Common myeloid progenitor, CD34-positive (primary cell): ENCODE results near the gene C1orf21.

Experiments
- CTCF ChIA-PET: fragments of 350-600 bp; sonication (Branson Sonifier 250); formaldehyde crosslinking; loops from one replicate; lab custom pipeline; 2021; ENCODE audit warnings: antibody characterized with exemption; lab: Charles Lee
- POLR2A ChIA-PET: fragments of 350-600 bp; sonication (Branson Sonifier 250); formaldehyde crosslinking; loops from one replicate; lab custom pipeline; 2021; ENCODE audit warnings: antibody characterized with exemption; lab: Charles Lee
- DNase-seq, 3 donors: peaks; one replicate each; pipeline versions ENCODE4 v3.0.0 to v3.0.0-alpha.2; 2013
- H3K27ac ChIP-seq, 2 experiments: 1 replicate in 1 of 2; 2 replicates in 1 of 2; pipeline ENCODE4 v1.7.0; 2013; ENCODE audit warnings: inconsistent platforms in 2 of 2, low read length in 2 of 2, mild to moderate bottlenecking in 2 of 2, low read depth in 1 of 2, moderate library complexity in 1 of 2; ENCODE audit not compliant: severe bottlenecking in 2 of 2, insufficient read depth in 1 of 2, poor library complexity in 1 of 2
- H3K27me3 ChIP-seq, 5 experiments: replicated peaks in 2 of 5; 1 replicate in 3 of 5; 2 replicates in 2 of 5; pipeline versions ENCODE4 v1.6.1 to v1.7.0; 2013; ENCODE audit warnings: low read length in 4 of 5, mild to moderate bottlenecking in 2 of 5, moderate library complexity in 2 of 5, inconsistent platforms in 1 of 5; ENCODE audit not compliant: insufficient read depth in 5 of 5, control insufficient read depth in 4 of 5
- H3K36me3 ChIP-seq, 4 experiments: 1 replicate in 2 of 4; 2 replicates in 2 of 4; pipeline versions ENCODE4 v1.6.1 to v1.7.0; 2013; ENCODE audit warnings: low read length in 3 of 4, control low read depth in 1 of 4, mild to moderate bottlenecking in 1 of 4; ENCODE audit not compliant: control insufficient read depth in 4 of 4, insufficient read depth in 4 of 4
- H3K4me1 ChIP-seq, 4 experiments: 1 replicate in 3 of 4; 2 replicates in 1 of 4; pipeline versions ENCODE4 v1.6.1 to v1.7.1; 2013; ENCODE audit warnings: low read length in 3 of 4, mild to moderate bottlenecking in 3 of 4, control low read depth in 1 of 4, inconsistent platforms in 1 of 4, moderate library complexity in 1 of 4; ENCODE audit not compliant: control insufficient read depth in 4 of 4, insufficient read depth in 4 of 4; ENCODE audit errors: control extremely low read depth in 1 of 4
- H3K4me3 ChIP-seq, 7 experiments: 1 replicate in 4 of 7; 2 replicates in 3 of 7; pipeline versions ENCODE4 v1.5.1 to v1.7.0; 2013; ENCODE audit warnings: mild to moderate bottlenecking in 7 of 7, low read length in 6 of 7, moderate library complexity in 6 of 7, inconsistent platforms in 2 of 7, low read depth in 2 of 7, control low read depth in 1 of 7; ENCODE audit not compliant: insufficient read depth in 4 of 7, control insufficient read depth in 1 of 7; ENCODE audit errors: extremely low read depth in 1 of 7
- H3K9me3 ChIP-seq, 5 experiments: 1 replicate in 4 of 5; 2 replicates in 1 of 5; pipeline versions ENCODE4 v1.6.1 to v1.7.1; 2013; ENCODE audit warnings: low read length in 4 of 5, mild to moderate bottlenecking in 2 of 5, inconsistent platforms in 1 of 5, low read depth in 1 of 5, moderate library complexity in 1 of 5; ENCODE audit not compliant: control insufficient read depth in 4 of 5, insufficient read depth in 2 of 5; ENCODE audit errors: control extremely low read depth in 1 of 5
- WGBS: methylation state at CpG from one replicate; pipeline ENCODE4 v1.1.5; 2013; ENCODE audit not compliant: insufficient coverage; 5-methylcytosine and 5-hydroxymethylcytosine counted together

C1orf21 gene

DNA sequence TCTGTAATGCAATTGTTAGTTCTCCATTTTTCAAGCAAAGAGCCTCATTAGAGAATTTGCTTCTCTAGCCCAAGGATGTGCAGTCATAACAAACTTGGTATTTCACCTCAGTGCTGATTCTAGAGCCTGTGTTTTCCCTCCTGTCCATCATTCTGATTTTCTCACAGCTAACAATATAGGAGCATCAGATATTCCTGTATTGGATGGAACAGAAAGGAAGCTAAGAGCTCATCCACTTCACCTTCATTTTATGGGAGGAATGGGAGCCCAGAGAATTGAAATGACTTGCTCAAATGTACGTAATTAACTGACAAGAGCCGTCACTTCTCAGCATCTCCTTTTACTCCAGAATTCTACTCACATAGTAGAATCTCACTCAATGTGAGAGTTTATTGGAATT, 271.2 kb downstream of the C1orf21 start:
- ChIA-PET POLR2A (interaction anchor here (0.5 kb wide), 1 partner anchor 71 kb away, joined by 3 read pairs; no protein-coding TSS in a partner anchor), CTCF (interaction anchor here (1.4 kb wide), 1 partner anchor 9 kb away, joined by 3 read pairs; no protein-coding TSS in a partner anchor)
- no peak overlapping the region for H3K27ac ChIP-seq
- H3K4me3 ChIP-seq = no peak overlapping the region
- no peaks in the 10 kb centered on the region for H3K9me3 ChIP-seq
- no peaks in the 10 kb centered on the region for H3K27me3 ChIP-seq
- no CpG with 5 or more reads among the region's 2 CpGs for WGBS
- H3K4me1 ChIP-seq = peaks cover 0 to 4% (median 3%) of the 10 kb centered on the region in 4 experiments
- H3K36me3 ChIP-seq = no peaks in the 10 kb centered on the region
- no peak for DNase-seq

- ChIA-PET POLR2A (no interaction called here), CTCF (interaction anchor here (1.0 to 2.2 kb wide), 3 partner anchors 9 to 281 kb away, joined by 3 to 11 read pairs (median 3); no protein-coding TSS in a partner anchor)
- no peak for DNase-seq
- WGBS = 95% methylated on average over 2 of the region's 2 CpGs
- Histone ChIP-seq H3K4me3 (no peak overlapping the region), H3K4me1 (peaks cover 3 to 14% (median 10%) of the 10 kb centered on the region in 4 experiments), H3K27ac (no peak overlapping the region), H3K36me3 (no peaks in the 10 kb centered on the region), H3K27me3 (peaks cover 0 to 4% (median 2%) of the 10 kb centered on the region in 5 experiments), H3K9me3 (no peaks in the 10 kb centered on the region)
Measured at GRCh38 chr1:184660462-184661191, 273.8 kb downstream of the C1orf21 start.

DNA sequence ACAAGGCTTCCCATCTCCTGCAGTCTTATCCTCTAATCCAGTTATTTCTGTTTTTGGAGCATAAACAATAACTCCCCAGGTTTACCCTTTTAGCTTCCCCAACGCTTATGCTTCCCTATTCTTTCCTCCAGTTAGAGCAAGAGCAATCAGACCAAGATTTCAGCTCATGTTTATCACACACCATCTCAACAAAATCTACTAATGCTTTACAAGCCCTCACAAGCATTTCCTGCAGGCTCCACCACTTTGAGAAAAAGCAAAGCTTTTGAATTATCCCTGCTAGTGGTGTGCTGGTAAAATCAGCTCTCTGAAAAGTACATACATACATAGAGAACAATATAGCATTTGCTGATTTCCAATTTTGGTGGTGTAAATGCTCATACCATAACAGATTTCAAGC, 275.0 kb downstream of the C1orf21 start:
- H3K27me3 ChIP-seq = peaks cover 0 to 4% (median 2%) of the 10 kb centered on the region in 5 experiments
- no peak overlapping the region for H3K4me3 ChIP-seq
- no peaks in the 10 kb centered on the region for H3K36me3 ChIP-seq
- CTCF ChIA-PET = interaction anchor here (1.2 to 2.2 kb wide), 2 partner anchors 10 to 282 kb away, joined by 3 to 11 read pairs; no protein-coding TSS in a partner anchor
- peaks cover 3 to 14% (median 10%) of the 10 kb centered on the region in 4 experiments for H3K4me1 ChIP-seq
- 89% methylated on average over 1 of the region's 1 CpG for WGBS
- no peaks in the 10 kb centered on the region for H3K9me3 ChIP-seq
- POLR2A ChIA-PET = interaction anchor here (1.1 kb wide), 1 partner anchor 8 kb away, joined by 3 read pairs; no protein-coding TSS in a partner anchor
- H3K27ac ChIP-seq = no peak overlapping the region
- DNase-seq = no peak

GRCh38 chr1:184664042-184664660, 277.3 kb downstream of the C1orf21 start:
- peak overlapping the region; percentile 5 to 73 (median 46) for H3K4me3 ChIP-seq
- H3K4me1 ChIP-seq = peaks cover 0 to 10% (median 9%) of the 10 kb centered on the region in 4 experiments
- peak; percentile 61 to 76 (median 74) for DNase-seq
- no peak overlapping the region for H3K27ac ChIP-seq
- 26% methylated on average over 39 of the region's 40 CpGs for WGBS
- peaks cover 0 to 4% (median 2%) of the 10 kb centered on the region in 5 experiments for H3K27me3 ChIP-seq
- H3K9me3 ChIP-seq = no peaks in the 10 kb centered on the region
- ChIA-PET POLR2A (no interaction called here), CTCF (interaction anchor here (0.6 to 2.9 kb wide), 26 partner anchors 9 to 706 kb away, joined by 3 to 26 read pairs (median 5); no protein-coding TSS in a partner anchor)
- no peaks in the 10 kb centered on the region for H3K36me3 ChIP-seq

DNA sequence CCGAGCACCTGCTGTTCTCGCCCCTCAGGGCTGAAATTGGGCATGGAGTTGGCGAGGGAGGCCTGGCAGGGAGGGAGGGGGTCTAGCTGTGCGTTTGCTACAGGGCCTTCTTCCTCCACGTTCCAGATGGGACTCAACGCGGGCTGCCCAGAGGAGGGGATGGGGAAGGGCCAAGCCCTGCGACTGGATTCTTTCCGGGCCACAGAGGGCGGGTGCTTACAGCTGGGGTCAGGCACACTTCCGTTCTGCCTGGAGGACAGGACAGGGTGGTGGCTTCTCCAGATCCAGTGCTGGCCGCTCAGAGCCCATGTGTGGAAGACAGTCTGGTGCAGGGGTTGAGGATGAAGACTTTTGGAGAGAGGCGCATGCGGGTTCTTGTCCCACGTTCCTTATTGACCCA, 277.8 kb downstream of the C1orf21 start:
- Histone ChIP-seq H3K4me1 (peaks cover 0 to 10% (median 9%) of the 10 kb centered on the region in 4 experiments), H3K27me3 (peaks cover 0 to 4% (median 2%) of the 10 kb centered on the region in 5 experiments), H3K9me3 (no peaks in the 10 kb centered on the region), H3K27ac (no peak overlapping the region), H3K36me3 (no peaks in the 10 kb centered on the region), H3K4me3 (peak overlapping the region in 1 of 7 experiments; percentile 57)
- ChIA-PET POLR2A (no interaction called here), CTCF (interaction anchor here (0.6 to 2.9 kb wide), 20 partner anchors 9 to 588 kb away, joined by 3 to 26 read pairs (median 6); no protein-coding TSS in a partner anchor)
- WGBS = 92% methylated on average over 12 of the region's 15 CpGs
- DNase-seq = no peak

DNA sequence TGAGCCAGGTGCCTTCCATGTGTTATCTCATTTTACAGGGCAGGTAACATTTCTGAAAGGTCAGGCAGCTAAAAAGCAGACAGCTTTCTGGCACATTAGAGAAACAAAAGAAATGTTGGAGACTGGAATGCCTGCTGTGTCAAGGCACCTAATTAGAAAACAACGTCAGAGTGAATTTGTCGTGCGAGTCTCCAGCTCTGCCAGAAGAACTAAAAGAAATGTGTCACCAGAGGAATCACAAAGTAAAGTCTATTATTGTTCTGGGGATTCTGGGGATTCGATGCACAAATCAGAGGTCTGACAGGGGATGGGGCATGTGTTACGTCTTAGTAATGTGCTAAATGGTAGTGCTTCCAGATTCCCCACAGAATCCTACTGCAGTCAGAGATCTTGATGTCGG, 278.5 kb downstream of the C1orf21 start:
- 97% methylated on average over 4 of the region's 6 CpGs for WGBS
- Histone ChIP-seq H3K36me3 (no peaks in the 10 kb centered on the region), H3K4me1 (peaks cover 0 to 10% (median 9%) of the 10 kb centered on the region in 4 experiments), H3K4me3 (no peak overlapping the region), H3K27ac (no peak overlapping the region), H3K27me3 (peaks cover 0 to 4% (median 2%) of the 10 kb centered on the region in 5 experiments), H3K9me3 (no peaks in the 10 kb centered on the region)
- ChIA-PET POLR2A (no interaction called here), CTCF (interaction anchor here (1.9 to 2.9 kb wide), 5 partner anchors 12 to 589 kb away, joined by 7 to 26 read pairs (median 10); no protein-coding TSS in a partner anchor)
- no peak for DNase-seq
